Kidney (tissue), 14 donors: ENCODE measurements around the gene SOCS7. TPM values are rescaled to one million over a fixed set of nuclear protein-coding genes. Genes with fewer than 3 reads are reported as not detected.

Experiments
- DNase-seq, 5 donors: peaks; one replicate each; pipeline ENCODE4 v3.0.0-alpha.2; 2013 to 2020
- FAIRE-seq: peaks from 2 replicates; lab custom pipeline; 2012; peaks lifted over from hg19 to GRCh38; lab: Jason Lieb, UNC
- H3K27ac ChIP-seq, 2 donors: one replicate each; pipeline ENCODE4 v1.7.0; 2013; ENCODE audit warnings: low read depth in 2 of 2, low read length in 2 of 2, inconsistent platforms in 1 of 2
- H3K27me3 ChIP-seq: one replicate; pipeline ENCODE4 v1.7.1; 2013; ENCODE audit warnings: low read length, inconsistent platforms; ENCODE audit not compliant: control insufficient read depth, insufficient read depth
- H3K36me3 ChIP-seq, 3 donors: one replicate each; pipeline versions ENCODE4 v1.7.0 to v1.7.1; 2013; ENCODE audit warnings: low read length in 3 of 3, control low read depth in 1 of 3, inconsistent platforms in 1 of 3; ENCODE audit not compliant: insufficient read depth in 3 of 3, control insufficient read depth in 2 of 3
- H3K4me1 ChIP-seq, 3 donors: one replicate each; pipeline versions ENCODE4 v1.7.0 to v1.7.1; 2013; ENCODE audit warnings: low read length in 3 of 3, inconsistent platforms in 1 of 3, low read depth in 1 of 3; ENCODE audit not compliant: control insufficient read depth in 2 of 3, insufficient read depth in 2 of 3
- H3K4me3 ChIP-seq, 3 donors: one replicate each; pipeline versions ENCODE4 v1.7.0 to v1.8.1; 2013; ENCODE audit warnings: low read length in 3 of 3, control low read depth in 1 of 3, inconsistent platforms in 1 of 3
- H3K9ac ChIP-seq, 3 donors: one replicate each; pipeline versions ENCODE4 v1.7.0 to v1.7.1; 2013; ENCODE audit warnings: low read length in 3 of 3, control low read depth in 1 of 3, inconsistent platforms in 1 of 3
- H3K9me3 ChIP-seq, 3 donors: one replicate each; pipeline versions ENCODE4 v1.7.0 to v1.7.1; 2013; ENCODE audit warnings: low read length in 3 of 3, control low read depth in 1 of 3, inconsistent platforms in 1 of 3; ENCODE audit not compliant: control insufficient read depth in 2 of 3, insufficient read depth in 1 of 3
- CTCF ChIP-seq: IDR thresholded peaks from 3 replicates; pipeline ENCODE4 v1.5.1; 2012; ENCODE audit warnings: mild to moderate bottlenecking, moderate library complexity, borderline replicate concordance; ENCODE audit not compliant: insufficient read depth; ENCODE audit errors: extremely low read depth
- intact Hi-C: fragments of 100-400 bp; cut with DNase I; formaldehyde crosslinking; loops from one replicate; pipeline ENCODE4 v1.11.1; 2022
- polyA plus RNA-seq: library from polyadenylated mRNA; stranded (reverse); fragments of 350-450 nt; fragmentation: Illumina TruSeq; extraction: RNeasy Lipid Tissue Mini Kit (QIAGEN cat#74804); gene quantifications from one replicate; pipeline ENCODE4 v1.2.3, GENCODE V29; 2014; ENCODE audit warnings: low read depth, low replicate concordance; ENCODE audit not compliant: insufficient read depth
- total RNA-seq: library from RNA; stranded (reverse); fragmentation: NEBNext Ultra II Directional; extraction: Animal tissue kit (Norgen Biotek cat#: 25700); gene quantifications from one replicate; pipeline ENCODE4 v1.2.1, GENCODE V29; 2021
- donor health status: control.
- donor health status: control.
- donor health status: control.
- donor health status: control.
- donor health status: control.
- donor health status: DM: yes; HTN: yes; CAD: no.
- donor health status: Normal renal cell carcinoma (clear cell type).

SOCS7 gene
- total and polyA plus RNA-seq, 2 donors from 2014 or later: 2.7 to 18.7 TPM

GRCh38 chr17:38419508-38419981, 67.9 kb downstream of the SOCS7 start:
- FAIRE-seq (no peak), DNase-seq (no peak)
- H3K4me3 ChIP-seq: no peak overlapping the region
- intact Hi-C loops: no loop called here
- H3K27me3 ChIP-seq: no peaks in the 10 kb centered on the region
- no peaks in the 10 kb centered on the region for H3K9me3 ChIP-seq
- H3K9ac ChIP-seq: no peak overlapping the region
- TF ChIP-seq CTCF: no peak
- no peaks in the 10 kb centered on the region for H3K36me3 ChIP-seq
- H3K27ac ChIP-seq: no peak overlapping the region
- H3K4me1 ChIP-seq: peaks cover 0 to 6% (median 0%) of the 10 kb centered on the region in 3 donors

- TF ChIP-seq CTCF: no peak
- Histone ChIP-seq H3K9ac (no peak overlapping the region), H3K9me3 (no peaks in the 10 kb centered on the region), H3K27me3 (no peaks in the 10 kb centered on the region), H3K36me3 (no peaks in the 10 kb centered on the region), H3K4me3 (no peak overlapping the region), H3K27ac (no peak overlapping the region), H3K4me1 (peaks cover 0 to 6% (median 0%) of the 10 kb centered on the region in 3 donors)
- DNase-seq (no peak), FAIRE-seq (no peak)
- intact Hi-C loops: no loop called here
Observed at GRCh38 chr17:38420518-38420917, 68.9 kb downstream of the SOCS7 start.

DNA sequence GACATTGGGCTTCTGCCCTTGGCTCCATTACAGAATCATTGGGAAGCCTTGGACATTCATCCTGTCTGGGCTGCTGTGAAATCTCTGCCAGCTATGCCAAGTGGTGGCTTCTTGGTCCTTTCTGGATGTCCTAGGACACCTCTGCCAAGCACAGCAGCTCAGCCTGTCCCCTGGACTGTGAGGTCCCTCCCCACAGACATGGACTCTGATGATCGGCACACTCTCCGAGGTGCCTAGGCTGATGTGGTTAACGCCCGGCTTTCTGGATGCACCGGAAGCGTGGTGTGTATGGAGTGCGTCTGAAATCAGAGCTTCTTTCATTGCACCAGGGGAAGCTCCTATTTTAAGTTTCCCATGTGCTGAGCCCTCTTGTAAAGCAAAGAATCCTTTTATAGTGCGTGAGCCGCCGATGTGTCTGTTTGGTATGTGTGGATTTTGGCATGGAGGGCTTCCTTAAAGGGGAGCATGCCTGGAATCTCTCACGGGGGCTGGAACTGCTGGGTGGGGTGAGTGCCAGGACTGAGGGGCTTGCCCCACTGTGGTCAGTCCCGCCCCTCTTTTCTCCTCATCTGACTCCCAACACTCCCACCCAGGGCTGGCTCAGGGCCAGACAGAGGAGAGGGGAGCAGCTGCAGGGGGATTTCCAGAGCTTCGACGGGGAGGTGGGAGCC, 69.7 kb downstream of the SOCS7 start:
- H3K27ac ChIP-seq: no peak overlapping the region
- TF ChIP-seq CTCF: no peak
- no peak overlapping the region for H3K9ac ChIP-seq
- DNase-seq: peak in 2 of 5 donors; percentile 38 to 89
- FAIRE-seq: no peak
- no peaks in the 10 kb centered on the region for H3K9me3 ChIP-seq
- no peaks in the 10 kb centered on the region for H3K27me3 ChIP-seq
- H3K36me3 ChIP-seq: no peaks in the 10 kb centered on the region
- H3K4me3 ChIP-seq: no peak overlapping the region
- peaks cover 0 to 6% (median 0%) of the 10 kb centered on the region in 3 donors for H3K4me1 ChIP-seq
- intact Hi-C loops: no loop called here
